LNCAP (cell line): ENCODE data around the gene CALCOCO1.

ENCODE experiments used
- CTCF ChIP-seq: fragments of 450-650 bp; IDR thresholded peaks from 2 replicates; pipeline ENCODE4 v1.5.1; 2017; ENCODE audit warnings: mild to moderate bottlenecking

The CALCOCO1 gene, protein sequence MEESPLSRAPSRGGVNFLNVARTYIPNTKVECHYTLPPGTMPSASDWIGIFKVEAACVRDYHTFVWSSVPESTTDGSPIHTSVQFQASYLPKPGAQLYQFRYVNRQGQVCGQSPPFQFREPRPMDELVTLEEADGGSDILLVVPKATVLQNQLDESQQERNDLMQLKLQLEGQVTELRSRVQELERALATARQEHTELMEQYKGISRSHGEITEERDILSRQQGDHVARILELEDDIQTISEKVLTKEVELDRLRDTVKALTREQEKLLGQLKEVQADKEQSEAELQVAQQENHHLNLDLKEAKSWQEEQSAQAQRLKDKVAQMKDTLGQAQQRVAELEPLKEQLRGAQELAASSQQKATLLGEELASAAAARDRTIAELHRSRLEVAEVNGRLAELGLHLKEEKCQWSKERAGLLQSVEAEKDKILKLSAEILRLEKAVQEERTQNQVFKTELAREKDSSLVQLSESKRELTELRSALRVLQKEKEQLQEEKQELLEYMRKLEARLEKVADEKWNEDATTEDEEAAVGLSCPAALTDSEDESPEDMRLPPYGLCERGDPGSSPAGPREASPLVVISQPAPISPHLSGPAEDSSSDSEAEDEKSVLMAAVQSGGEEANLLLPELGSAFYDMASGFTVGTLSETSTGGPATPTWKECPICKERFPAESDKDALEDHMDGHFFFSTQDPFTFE

GRCh38 chr12:53727310-53728041, at the start of gene CALCOCO1:
Gene CALCOCO1 (minus strand): TSS chr12:53727452. CDS start chr12:53725242, 2,210 bp downstream.
- TF ChIP-seq CTCF, result no peak

DNA sequence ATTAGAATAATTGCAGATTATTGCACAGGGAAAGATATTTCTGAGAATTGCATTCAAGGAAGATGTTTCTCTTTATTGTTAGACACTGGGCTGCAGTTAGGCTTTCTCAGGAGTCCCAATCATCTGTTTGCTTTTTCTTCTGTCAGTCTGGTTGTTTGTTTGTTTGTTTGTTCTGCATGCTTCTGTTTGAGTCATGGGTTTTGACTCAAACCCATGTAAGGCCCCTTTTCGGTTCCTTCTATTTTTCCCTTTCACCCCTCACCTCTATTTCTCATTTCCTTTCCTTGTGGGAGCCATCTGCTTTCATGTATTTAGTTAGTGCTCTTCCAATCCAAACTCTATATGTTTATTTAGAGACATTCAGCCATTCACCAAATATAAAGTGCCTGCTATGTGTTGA, 49.6 kb upstream of the CALCOCO1 start:
- no peak for TF ChIP-seq CTCF

GRCh38 chr12:53775478-53776145, 48.4 kb upstream of the CALCOCO1 start:
- TF ChIP-seq CTCF, result no peak

DNA sequence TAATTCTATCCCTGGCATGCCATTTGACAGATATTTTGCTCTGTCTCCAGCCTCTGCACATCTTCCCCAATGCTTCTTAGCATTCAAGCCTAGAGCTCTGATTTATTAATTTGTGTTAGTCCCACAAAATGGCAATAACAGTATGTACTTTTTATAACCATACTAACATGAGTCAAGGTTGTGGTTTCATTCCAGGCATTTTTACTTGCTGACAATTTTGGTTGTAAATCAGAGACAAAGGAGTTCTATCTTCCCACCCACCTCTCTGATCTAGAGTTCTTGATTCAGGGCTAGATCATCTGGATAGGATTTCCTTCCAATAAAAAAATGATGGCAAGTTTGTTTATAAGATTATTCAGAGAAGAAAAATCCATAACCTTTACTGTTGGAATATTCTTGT, 43.0 kb upstream of the CALCOCO1 start:
- no peak for TF ChIP-seq CTCF

DNA sequence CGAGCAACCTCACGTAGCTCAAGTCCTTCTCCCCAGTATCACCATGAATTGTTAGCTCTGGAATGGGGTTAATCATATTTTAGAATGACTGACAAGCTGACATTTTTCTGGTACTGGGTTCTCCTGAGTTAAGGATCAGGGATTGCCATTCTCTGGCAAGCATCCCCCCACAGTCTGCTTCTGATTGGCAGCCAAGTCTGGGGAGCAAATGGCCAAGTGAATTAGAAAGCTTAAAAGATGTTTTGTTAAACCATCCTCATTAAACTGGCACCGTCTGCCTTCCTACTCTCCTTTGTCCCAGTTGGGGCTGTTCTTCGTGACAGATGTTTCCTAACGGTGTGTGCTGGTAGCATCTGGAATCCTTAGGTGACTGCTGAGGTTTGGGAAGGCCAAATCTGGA, 41.7 kb upstream of the CALCOCO1 start:
- TF ChIP-seq CTCF, result no peak

DNA sequence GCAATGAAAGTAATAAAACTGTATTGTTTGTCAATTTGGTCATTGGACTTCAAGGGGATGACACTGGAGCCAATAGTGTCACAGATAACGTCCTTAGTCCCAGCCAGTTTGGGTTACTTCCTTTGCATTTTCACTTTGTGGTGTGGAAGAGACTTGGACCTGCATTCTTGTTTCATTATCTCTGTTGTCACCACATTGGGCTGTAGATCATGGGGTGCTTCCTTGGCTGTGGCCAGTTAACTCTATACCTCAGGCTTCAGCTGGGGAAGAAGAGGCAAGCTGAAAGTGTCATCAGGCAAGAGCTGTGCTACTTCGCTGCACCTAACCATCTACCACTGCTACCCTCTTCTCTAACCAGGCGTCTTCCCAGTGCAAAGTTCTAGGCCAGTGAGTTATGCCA, 39.6 kb upstream of the CALCOCO1 start:
- no peak for TF ChIP-seq CTCF

- TF ChIP-seq CTCF, result no peak
Observed at GRCh38 chr12:53765891-53766290, 38.6 kb upstream of the CALCOCO1 start.
